Measurements from ENCODE around the gene MTR.

GRCh38 chr1:236757640-236758039, 37.5 kb upstream of the MTR start:
- no peak for TF ChIP-seq EZH2 (IDR thresholded peaks at IDR 0.05; ENCODE audit: low read length, unreplicated experiment)
- no peak for TF ChIP-seq CTCF (conservative IDR thresholded peaks at IDR 0.05; ENCODE audit: low read depth, low read length)
